Retinal pigment epithelial cell (primary cell): ENCODE results near the gene FMN1.

Source experiments
- DNase-seq: peaks from one replicate; pipeline ENCODE4 v3.0.0-alpha.2; 2010; ENCODE audit warnings: low read depth
- H3K4me3 ChIP-seq: 2 replicates; pipeline ENCODE4 v1.5.1; 2011; ENCODE audit warnings: mild to moderate bottlenecking, low read length, control low read depth, moderate library complexity
- CTCF ChIP-seq: conservative IDR thresholded peaks from 2 replicates; pipeline ENCODE4 v1.5.1; 2011; ENCODE audit warnings: low read depth, low read length, control low read depth, inconsistent platforms

The FMN1 gene

GRCh38 chr15:32986147-32986546 is 208.4 kb downstream of the FMN1 start:
- H3K4me3 ChIP-seq: no peak overlapping the region
- no peak for TF ChIP-seq CTCF
- DNase-seq: no peak

DNA sequence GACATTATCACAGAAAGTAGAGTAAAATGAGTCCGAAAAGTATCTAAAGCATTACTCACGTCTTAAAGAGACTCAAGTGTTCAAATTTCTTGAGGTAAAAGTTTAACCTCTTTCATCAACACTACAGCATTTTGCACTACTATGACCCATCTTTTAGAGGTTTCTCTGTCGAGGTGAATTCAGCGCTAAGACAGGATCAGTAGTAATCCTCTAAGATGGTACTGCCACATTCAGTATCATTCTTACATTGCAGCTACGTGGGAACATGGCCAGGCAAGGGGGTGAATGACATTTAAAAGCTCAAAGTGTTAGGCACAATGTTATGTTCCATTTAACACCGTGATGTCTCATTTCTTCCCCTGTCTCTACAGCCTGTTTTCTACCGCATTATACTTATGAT is 210.8 kb downstream of the FMN1 start:
- no peak for DNase-seq
- TF ChIP-seq CTCF: no peak
- no peak overlapping the region for H3K4me3 ChIP-seq

GRCh38 chr15:32982001-32982400 is 212.5 kb downstream of the FMN1 start:
- H3K4me3 ChIP-seq: no peak overlapping the region
- DNase-seq: no peak
- TF ChIP-seq CTCF: no peak

DNA sequence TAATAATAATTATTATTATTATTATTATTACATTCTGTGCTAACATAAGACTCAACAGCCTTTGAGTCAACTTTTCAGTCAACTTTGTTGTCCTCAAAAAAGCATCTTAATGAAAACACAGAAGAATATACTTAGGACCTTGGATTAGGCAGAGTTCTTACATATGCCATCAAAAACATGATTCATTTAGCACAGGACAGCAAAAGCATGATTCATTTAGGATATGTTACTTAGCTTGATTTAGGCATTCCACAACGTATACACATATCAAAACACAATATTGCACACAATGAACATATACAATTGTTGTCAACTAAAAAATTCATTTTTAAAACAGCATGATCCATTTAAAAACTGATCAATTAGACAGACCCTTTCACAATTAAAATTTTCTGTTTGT is 213.0 kb downstream of the FMN1 start:
- no peak overlapping the region for H3K4me3 ChIP-seq
- no peak for TF ChIP-seq CTCF
- DNase-seq: no peak

DNA sequence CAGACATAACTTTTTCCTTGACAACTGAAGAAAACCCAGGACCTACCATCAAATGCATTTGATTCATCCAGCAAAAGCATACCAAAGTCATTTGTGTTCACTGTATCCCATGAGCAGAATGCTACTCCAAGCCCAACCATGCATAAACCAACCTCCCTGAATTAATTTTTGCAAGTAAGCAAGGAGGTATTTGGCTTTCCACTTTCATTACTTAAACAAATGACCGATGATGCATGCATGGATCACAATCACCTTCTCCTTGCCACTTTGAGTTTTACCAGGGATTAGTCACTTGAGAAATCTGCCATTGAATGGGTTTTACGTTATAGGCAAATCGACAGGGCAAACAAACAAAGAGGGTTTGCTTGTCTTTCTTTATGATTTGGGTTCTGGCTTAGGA is 214.8 kb downstream of the FMN1 start:
- DNase-seq: peak; percentile 86
- H3K4me3 ChIP-seq: no peak overlapping the region
- TF ChIP-seq CTCF: no peak

DNA sequence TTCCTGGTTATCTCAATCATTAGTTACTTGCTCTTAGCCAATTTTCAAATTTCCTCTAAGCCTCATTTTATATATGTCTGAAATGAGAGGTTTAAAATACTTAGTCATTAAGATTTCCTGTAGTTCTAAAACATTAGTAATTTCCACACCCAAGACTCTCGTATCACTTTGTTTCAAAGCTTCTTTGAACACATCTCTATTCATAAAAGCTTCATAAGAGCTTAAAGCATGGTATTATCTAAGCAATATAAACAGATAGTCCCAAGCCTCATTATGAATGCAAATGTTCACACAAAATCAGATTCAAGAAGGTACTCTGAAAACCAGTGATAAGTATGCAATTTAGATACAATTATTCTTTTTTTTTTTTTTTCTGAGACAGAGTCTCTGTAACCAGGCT is 217.0 kb downstream of the FMN1 start:
- H3K4me3 ChIP-seq: no peak overlapping the region
- TF ChIP-seq CTCF: no peak
- DNase-seq: no peak

- TF ChIP-seq CTCF: no peak
- H3K4me3 ChIP-seq: no peak overlapping the region
- DNase-seq: no peak
Measured at GRCh38 chr15:32974691-32975090, 219.8 kb downstream of the FMN1 start.
